ENCODE results near the gene GLT8D1.

Gene GLT8D1

GRCh38 chr3:52723935-52724334 is 18.3 kb upstream of the GLT8D1 start:
- Histone ChIP-seq H4K20me1 (ENCODE audit: insufficient read depth, low read length) (no peaks in the 10 kb centered on the region), H3K36me3 (replicated peaks; ENCODE audit: low read depth, low read length) (peaks cover 27% of the 10 kb centered on the region), H3K27ac (ENCODE audit: low read length) (no peak overlapping the region), H3K9me3 (ENCODE audit: insufficient read depth, low read length) (peaks cover 6% of the 10 kb centered on the region; the same call in 1 of the 2 replicates), H3K27me3 (ENCODE audit: low read depth, low read length) (no peaks in the 10 kb centered on the region), H3K4me3 (ENCODE audit: low read length) (no peak overlapping the region), H3K9ac (ENCODE audit: low read length) (no peak overlapping the region), H2AFZ (ENCODE audit: low read depth, low read length) (no peak overlapping the region), H3K79me2 (ENCODE audit: low read length) (no peaks in the 10 kb centered on the region), H3K4me2 (ENCODE audit: low read length) (no peak overlapping the region), H3K4me1 (ENCODE audit: low read length) (no peaks in the 10 kb centered on the region)
- no peak for TF ChIP-seq EZH2phosphoT487 (IDR thresholded peaks at IDR 0.05; ENCODE audit: low read depth)
- TF ChIP-seq CTCF (IDR thresholded peaks at IDR 0.05; ENCODE audit: low read depth, low read length): no peak

GRCh38 chr3:52722491-52722890 is 16.9 kb upstream of the GLT8D1 start:
- no peaks in the 10 kb centered on the region for H3K4me1 ChIP-seq (ENCODE audit: low read length)
- no peak overlapping the region for H3K9ac ChIP-seq (ENCODE audit: low read length)
- no peak overlapping the region for H3K27ac ChIP-seq (ENCODE audit: low read length)
- no peak overlapping the region for H2AFZ ChIP-seq (ENCODE audit: low read depth, low read length)
- H3K9me3 ChIP-seq (ENCODE audit: insufficient read depth, low read length): peaks cover 6% of the 10 kb centered on the region; the same call in 1 of the 2 replicates
- peaks cover 30% of the 10 kb centered on the region for H3K36me3 ChIP-seq (replicated peaks; ENCODE audit: low read depth, low read length)
- no peaks in the 10 kb centered on the region for H3K79me2 ChIP-seq (ENCODE audit: low read length)
- H4K20me1 ChIP-seq (ENCODE audit: insufficient read depth, low read length): no peaks in the 10 kb centered on the region
- no peak overlapping the region for H3K4me3 ChIP-seq (ENCODE audit: low read length)
- no peak overlapping the region for H3K4me2 ChIP-seq (ENCODE audit: low read length)
- no peaks in the 10 kb centered on the region for H3K27me3 ChIP-seq (ENCODE audit: low read depth, low read length)
- no peak for TF ChIP-seq EZH2phosphoT487 (IDR thresholded peaks at IDR 0.05; ENCODE audit: low read depth)
- no peak for TF ChIP-seq CTCF (IDR thresholded peaks at IDR 0.05; ENCODE audit: low read depth, low read length)

- Histone ChIP-seq H3K4me2 (ENCODE audit: low read length) (no peak overlapping the region), H3K4me1 (ENCODE audit: low read length) (no peaks in the 10 kb centered on the region), H3K27ac (ENCODE audit: low read length) (no peak overlapping the region), H3K4me3 (ENCODE audit: low read length) (no peak overlapping the region), H3K9ac (ENCODE audit: low read length) (no peak overlapping the region), H3K9me3 (ENCODE audit: insufficient read depth, low read length) (peaks cover 6% of the 10 kb centered on the region; the same call in 1 of the 2 replicates), H4K20me1 (ENCODE audit: insufficient read depth, low read length) (no peaks in the 10 kb centered on the region), H2AFZ (ENCODE audit: low read depth, low read length) (no peak overlapping the region), H3K27me3 (ENCODE audit: low read depth, low read length) (no peaks in the 10 kb centered on the region), H3K36me3 (replicated peaks; ENCODE audit: low read depth, low read length) (peaks cover 27% of the 10 kb centered on the region), H3K79me2 (ENCODE audit: low read length) (no peaks in the 10 kb centered on the region)
- TF ChIP-seq CTCF (IDR thresholded peaks at IDR 0.05; ENCODE audit: low read depth, low read length) (no peak), EZH2phosphoT487 (IDR thresholded peaks at IDR 0.05; ENCODE audit: low read depth) (no peak)
These were observed 16.1 kb upstream of the GLT8D1 start for GRCh38 chr3:52721730-52722008.

GRCh38 chr3:52721002-52721729 is 15.6 kb upstream of the GLT8D1 start:
- H3K27ac ChIP-seq (ENCODE audit: low read length): no peak overlapping the region
- no peak overlapping the region for H2AFZ ChIP-seq (ENCODE audit: low read depth, low read length)
- no peak overlapping the region for H3K4me2 ChIP-seq (ENCODE audit: low read length)
- no peaks in the 10 kb centered on the region for H4K20me1 ChIP-seq (ENCODE audit: insufficient read depth, low read length)
- no peak for TF ChIP-seq CTCF (IDR thresholded peaks at IDR 0.05; ENCODE audit: low read depth, low read length)
- TF ChIP-seq EZH2phosphoT487 (IDR thresholded peaks at IDR 0.05; ENCODE audit: low read depth): no peak
- no peaks in the 10 kb centered on the region for H3K27me3 ChIP-seq (ENCODE audit: low read depth, low read length)
- H3K9me3 ChIP-seq (ENCODE audit: insufficient read depth, low read length): peaks cover 6% of the 10 kb centered on the region; the same call in 1 of the 2 replicates
- H3K36me3 ChIP-seq (replicated peaks; ENCODE audit: low read depth, low read length): peaks cover 27% of the 10 kb centered on the region
- H3K4me3 ChIP-seq (ENCODE audit: low read length): no peak overlapping the region
- no peaks in the 10 kb centered on the region for H3K79me2 ChIP-seq (ENCODE audit: low read length)
- H3K9ac ChIP-seq (ENCODE audit: low read length): no peak overlapping the region
- no peaks in the 10 kb centered on the region for H3K4me1 ChIP-seq (ENCODE audit: low read length)

All from OCI-LY3 (cell line).